H1 (cell line): ENCODE data around the gene PFDN4. TPM values are rescaled to one million over a fixed set of nuclear protein-coding genes. Genes with fewer than 3 reads are reported as not detected.

Source experiments
- CTCF ChIA-PET: fragments of 300-600 bp; sonication (Branson Sonifier 250); formaldehyde crosslinking; loops from one replicate; lab custom pipeline; 2021; ENCODE audit not compliant: partially characterized antibody; lab: Charles Lee
- POLR2A ChIA-PET: fragments of 300-600 bp; sonication (Branson Sonifier 250); formaldehyde crosslinking; loops from one replicate; lab custom pipeline; 2021; ENCODE audit warnings: inconsistent platforms; ENCODE audit not compliant: partially characterized antibody; lab: Charles Lee
- DNase-seq, 2 experiments: peaks; one replicate each; pipeline versions ENCODE4 v3.0.0 to v3.0.0-alpha.2; 2010 to 2022; ENCODE audit warnings: low spot score in 2 of 2, low read depth in 1 of 2, mixed read lengths in 1 of 2
- FAIRE-seq: peaks from 2 replicates; lab custom pipeline; 2011; peaks lifted over from hg19 to GRCh38; lab: Jason Lieb, UNC
- H2AFZ ChIP-seq: 2 replicates; pipeline ENCODE4 v1.8.1; 2012; ENCODE audit warnings: low read length, inconsistent platforms
- H2AK5ac ChIP-seq: 2 replicates; pipeline ENCODE4 v1.6.1; 2013; ENCODE audit warnings: low read depth, low read length
- H2BK120ac ChIP-seq: replicated peaks from 2 replicates; pipeline ENCODE3; 2013; ENCODE audit warnings: low read depth, low read length, inconsistent platforms
- H2BK12ac ChIP-seq: 2 replicates; pipeline ENCODE4 v1.6.1; 2013; ENCODE audit warnings: low read depth, low read length
- H2BK15ac ChIP-seq: 2 replicates; pipeline ENCODE4 v1.6.1; 2013; ENCODE audit warnings: low read length
- H2BK20ac ChIP-seq: 2 replicates; pipeline ENCODE4 v1.6.1; 2013; ENCODE audit warnings: low read length
- H2BK5ac ChIP-seq: 2 replicates; pipeline ENCODE4 v1.6.1; 2013; ENCODE audit warnings: low read depth, low read length
- H3K14ac ChIP-seq: 2 replicates; pipeline ENCODE4 v1.6.1; 2013; ENCODE audit warnings: inconsistent platforms; ENCODE audit not compliant: insufficient read length
- H3K18ac ChIP-seq: 2 replicates; pipeline ENCODE4 v1.6.1; 2013; ENCODE audit warnings: low read length; ENCODE audit errors: extremely low read depth
- H3K23ac ChIP-seq: 2 replicates; pipeline ENCODE4 v1.6.1; 2013; ENCODE audit warnings: inconsistent platforms; ENCODE audit not compliant: insufficient read length
- H3K23me2 ChIP-seq: 2 replicates; pipeline ENCODE4 v1.6.1; 2013; ENCODE audit warnings: low read depth, low read length
- H3K27ac ChIP-seq: 2 replicates; pipeline ENCODE4 v1.6.1; 2011; ENCODE audit warnings: low read depth, low read length, inconsistent platforms
- H3K27me3 ChIP-seq, 4 experiments: replicated peaks in 1 of 4; 1 replicate in 1 of 4; 2 replicates in 3 of 4; pipeline versions ENCODE4 v1.6.1 to v1.8.1; 2011 to 2013; ENCODE audit warnings: low read length in 3 of 4, mild to moderate bottlenecking in 3 of 4, inconsistent platforms in 2 of 4, mixed read lengths in 2 of 4, moderate library complexity in 1 of 4; ENCODE audit not compliant: control insufficient read depth in 3 of 4, insufficient read depth in 3 of 4; ENCODE audit errors: extremely low read depth in 1 of 4
- H3K36me3 ChIP-seq, 4 experiments: 2 replicates each; pipeline versions ENCODE4 v1.6.1 to v1.8.1; 2011 to 2013; ENCODE audit warnings: mild to moderate bottlenecking in 4 of 4, low read length in 3 of 4, moderate library complexity in 2 of 4, control low read depth in 1 of 4, inconsistent platforms in 1 of 4; ENCODE audit not compliant: insufficient read depth in 4 of 4, control insufficient read depth in 2 of 4
- H3K4ac ChIP-seq: replicated peaks from 2 replicates; pipeline ENCODE3; 2013; ENCODE audit warnings: low read length, low read depth, mixed read lengths, inconsistent platforms; ENCODE audit not compliant: insufficient read length
- H3K4me1 ChIP-seq, 4 experiments: replicated peaks in 1 of 4; 1 replicate in 1 of 4; 2 replicates in 3 of 4; pipeline versions ENCODE4 v1.6.1 to v1.8.1; 2011 to 2013; ENCODE audit warnings: low read length in 3 of 4, inconsistent platforms in 2 of 4, mixed read lengths in 1 of 4; ENCODE audit not compliant: insufficient read depth in 4 of 4, control insufficient read depth in 3 of 4
- H3K4me2 ChIP-seq, 2 experiments: 2 replicates each; pipeline versions ENCODE4 v1.6.1 to v1.8.1; 2011 to 2013; ENCODE audit warnings: low read depth in 2 of 2, low read length in 2 of 2, control low read depth in 1 of 2, inconsistent platforms in 1 of 2, mild to moderate bottlenecking in 1 of 2; ENCODE audit not compliant: insufficient read depth in 1 of 2
- H3K4me3 ChIP-seq, 4 experiments: fragments of 200-600, 300-600 bp in 1 of 4; sonication (generic), shearing (Covaris generic), sonication (Bioruptor Twin) in 1 of 4; 2 replicates each; pipeline versions ENCODE4 v1.5.1 to v1.8.1; 2011 to 2016; ENCODE audit warnings: low read length in 4 of 4, low read depth in 3 of 4, control low read depth in 2 of 4, inconsistent platforms in 2 of 4, mild to moderate bottlenecking in 2 of 4, mixed read lengths in 1 of 4, moderate library complexity in 1 of 4; ENCODE audit not compliant: insufficient read depth in 2 of 4; ENCODE audit errors: extremely low read depth in 1 of 4
- H3K56ac ChIP-seq: replicated peaks from 2 replicates; pipeline ENCODE3; 2013; ENCODE audit warnings: low read depth, mild to moderate bottlenecking, mixed read lengths, low read length, inconsistent platforms; ENCODE audit not compliant: insufficient read length
- H3K79me1 ChIP-seq: 2 replicates; pipeline ENCODE4 v1.6.1; 2013; ENCODE audit warnings: low read depth, low read length, control low read depth
- H3K79me2 ChIP-seq, 2 experiments: 2 replicates each; pipeline versions ENCODE4 v1.6.1 to v1.8.1; 2012 to 2013; ENCODE audit warnings: low read length in 2 of 2, mild to moderate bottlenecking in 2 of 2, inconsistent platforms in 1 of 2; ENCODE audit not compliant: insufficient read depth in 2 of 2, control insufficient read depth in 1 of 2
- H3K9ac ChIP-seq, 4 experiments: replicated peaks in 1 of 4; 1 replicate in 1 of 4; 2 replicates in 3 of 4; pipeline versions ENCODE4 v1.6.1 to v1.8.1; 2011 to 2013; ENCODE audit warnings: low read depth in 3 of 4, low read length in 3 of 4, control low read depth in 2 of 4, mild to moderate bottlenecking in 2 of 4, moderate library complexity in 2 of 4, inconsistent platforms in 1 of 4; ENCODE audit errors: extremely low read depth in 1 of 4
- H3K9me3 ChIP-seq, 2 experiments: 2 replicates each; pipeline versions ENCODE4 v1.6.1 to v1.8.1; 2012 to 2013; ENCODE audit warnings: mild to moderate bottlenecking in 2 of 2, moderate library complexity in 2 of 2, control low read depth in 1 of 2, inconsistent platforms in 1 of 2, low read depth in 1 of 2, low read length in 1 of 2, mixed read lengths in 1 of 2; ENCODE audit not compliant: insufficient read depth in 2 of 2
- H4K20me1 ChIP-seq, 2 experiments: replicated peaks in 1 of 2; 2 replicates each; pipeline versions ENCODE3 to v1.8.1; 2011 to 2013; ENCODE audit warnings: inconsistent platforms in 2 of 2, low read length in 2 of 2, mild to moderate bottlenecking in 1 of 2; ENCODE audit not compliant: insufficient read depth in 2 of 2, control insufficient read depth in 1 of 2
- H4K5ac ChIP-seq: 2 replicates; pipeline ENCODE4 v1.6.1; 2013; ENCODE audit warnings: low read length, low read depth, mixed read lengths, inconsistent platforms; ENCODE audit not compliant: insufficient read length
- H4K8ac ChIP-seq: 2 replicates; pipeline ENCODE4 v1.8.0; 2013; ENCODE audit warnings: mild to moderate bottlenecking, moderate library complexity, low read length, inconsistent platforms; ENCODE audit not compliant: insufficient read depth; ENCODE audit errors: extremely low read depth
- H4K91ac ChIP-seq: replicated peaks from 2 replicates; pipeline ENCODE3; 2013; ENCODE audit warnings: low read length, mixed read lengths, inconsistent platforms; ENCODE audit not compliant: insufficient read length
- ASH2L ChIP-seq: fragments of 200-600, 300-600 bp; sonication (generic); IDR thresholded peaks from one replicate; pipeline ENCODE4 v1.7.1; 2017; ENCODE audit warnings: low read length
- BRCA1 ChIP-seq: IDR thresholded peaks from 2 replicates; pipeline ENCODE4 v1.6.1; 2012; ENCODE audit warnings: low read depth, low read length, improper control_type of control experiment
- CREB1 ChIP-seq: IDR thresholded peaks from 2 replicates; pipeline ENCODE4 v1.6.1; 2012; ENCODE audit warnings: inconsistent platforms
- EZH2 ChIP-seq: fragments of 200-600 bp; sonication (generic); IDR thresholded peaks from 2 replicates; pipeline ENCODE4 v1.7.1; 2012; ENCODE audit warnings: low read depth, mild to moderate bottlenecking, moderate library complexity, low read length, inconsistent platforms; ENCODE audit not compliant: severe bottlenecking
- FOSL1 ChIP-seq: IDR thresholded peaks from 2 replicates; pipeline ENCODE4 v1.6.1; 2011; ENCODE audit warnings: mild to moderate bottlenecking, low read depth, low read length, moderate library complexity; ENCODE audit not compliant: insufficient read depth
- JUN ChIP-seq: IDR thresholded peaks from 2 replicates; pipeline ENCODE4 v1.6.1; 2011; ENCODE audit warnings: low read depth, mild to moderate bottlenecking, improper control_type of control experiment, low read length
- KDM1A ChIP-seq: fragments of 200-600, 300-600 bp; sonication (generic); IDR thresholded peaks from 2 replicates; pipeline ENCODE4 v1.7.1; 2016; ENCODE audit warnings: mild to moderate bottlenecking, low read length, borderline replicate concordance
- PHF8 ChIP-seq: fragments of 200-600 bp; sonication (generic); conservative IDR thresholded peaks from 2 replicates; pipeline ENCODE4 v1.7.1; 2012; ENCODE audit warnings: low read depth, mild to moderate bottlenecking, inconsistent platforms, low read length, moderate library complexity
- RAD21 ChIP-seq, 2 experiments: IDR thresholded peaks in 1 of 2; conservative IDR thresholded peaks in 1 of 2; 2 replicates each; pipeline ENCODE4 v1.6.1; 2011; ENCODE audit warnings: low read depth in 2 of 2, low read length in 2 of 2, improper control_type of control experiment in 1 of 2, inconsistent platforms in 1 of 2, mild to moderate bottlenecking in 1 of 2, moderate library complexity in 1 of 2
- RBBP5 ChIP-seq: IDR thresholded peaks from 2 replicates; pipeline ENCODE4 v1.7.1; 2012; ENCODE audit warnings: low read depth, mild to moderate bottlenecking, inconsistent platforms, low read length, moderate library complexity, borderline replicate concordance
- RFX5 ChIP-seq: IDR thresholded peaks from 2 replicates; pipeline ENCODE4 v1.6.1; 2011; ENCODE audit warnings: low read depth, low read length, improper control_type of control experiment, borderline replicate concordance
- RNF2 ChIP-seq: fragments of 200-900, 300-1000 bp; sonication (generic); IDR thresholded peaks from 2 replicates; pipeline ENCODE4 v1.7.1; 2016; ENCODE audit warnings: borderline replicate concordance, low read depth, mild to moderate bottlenecking, antibody characterized with exemption, low read length; ENCODE audit not compliant: poor library complexity, severe bottlenecking; ENCODE audit errors: missing control alignments
- SIRT6 ChIP-seq: IDR thresholded peaks from one replicate; pipeline ENCODE4 v1.7.1; 2012; ENCODE audit warnings: low read length, inconsistent platforms
- SUZ12 ChIP-seq: fragments of 200-600 bp; sonication (generic); IDR thresholded peaks from 2 replicates; pipeline ENCODE4 v1.6.1; 2012; ENCODE audit warnings: mild to moderate bottlenecking, inconsistent platforms, low read length, moderate library complexity, mixed read lengths
- WGBS, 2 experiments: shearing (Covaris generic) in 1 of 2; methylation state at CpG; one replicate each; pipeline versions ENCODE4 v1.1.6 to v1.1.7; 2013 to 2015; ENCODE audit warnings: low lambda C conversion rate in 2 of 2, mixed read lengths in 2 of 2, inconsistent platforms in 1 of 2, low coverage in 1 of 2, missing lambda C conversion rate in 1 of 2; ENCODE audit not compliant: insufficient replicate concordance in 2 of 2, insufficient coverage in 1 of 2, insufficient read length in 1 of 2; ENCODE audit errors: extremely low coverage in 1 of 2, missing lambda C conversion rate in 1 of 2; 5-methylcytosine and 5-hydroxymethylcytosine counted together
- polyA plus RNA-seq, 7 experiments: library from polyadenylated mRNA; depleted of rRNA in 3 of 7; stranded (reverse) in 5 of 7; unstranded in 2 of 7; fragments of >200 nt in 5 of 7; fragments of 200-250 nt in 2 of 7; gene quantifications; 1 replicate in 5 of 7; 2 replicates in 1 of 7; 4 replicates in 1 of 7; pipeline versions ENCODE4 v1.2.1 to v1.2.3, GENCODE V29; 2011 to 2013; ENCODE audit warnings: missing spikeins in 2 of 7, mixed read lengths in 2 of 7
- total RNA-seq: library from RNA; stranded (reverse); fragmentation: NEBNext Ultra II Directional; extraction: Animal tissue kit (Norgen Biotek cat#: 25700); gene quantifications from 2 replicates; pipeline ENCODE4 v1.2.1, GENCODE V29; 2021

The PFDN4 gene
- total and polyA plus RNA-seq, 2 of the 8 experiments (the other 6 are each of a cell fraction or from before 2014, with no cell fraction given): 41.9 to 96.8 TPM

GRCh38 chr20:54172532-54172855 is 35.4 kb upstream of the PFDN4 start:
- no peak overlapping the region for H2BK120ac ChIP-seq
- no peak overlapping the region for H4K5ac ChIP-seq
- H2BK5ac ChIP-seq: no peak overlapping the region
- H3K4me2 ChIP-seq: peak overlapping the region; percentile 51 to 81
- no peak overlapping the region for H3K23ac ChIP-seq
- H2AFZ ChIP-seq: peak overlapping the region; percentile 31
- H3K56ac ChIP-seq: no peak overlapping the region
- H3K23me2 ChIP-seq: peaks cover 14% of the 10 kb centered on the region
- peaks cover 32 to 55% (median 52%) of the 10 kb centered on the region in 4 experiments for H3K27me3 ChIP-seq
- no peak overlapping the region for H2BK15ac ChIP-seq
- no peaks in the 10 kb centered on the region for H3K9me3 ChIP-seq
- no peak for DNase-seq
- H4K8ac ChIP-seq: no peak overlapping the region
- H3K9ac ChIP-seq: no peak overlapping the region; a peak in 1 of 7 replicates
- no peak overlapping the region for H2AK5ac ChIP-seq
- H3K18ac ChIP-seq: no peak overlapping the region
- H3K14ac ChIP-seq: no peak overlapping the region
- H3K27ac ChIP-seq: no peak overlapping the region
- no peak overlapping the region for H2BK20ac ChIP-seq
- 25% methylated on average over 6 of the region's 12 CpGs; no CpG with 5 or more reads in 1 of the 2 experiments for WGBS, 2 experiments
- H4K20me1 ChIP-seq: peaks cover 0 to 3% of the 10 kb centered on the region in 2 experiments
- no peaks in the 10 kb centered on the region for H3K36me3 ChIP-seq
- CTCF ChIA-PET: interaction anchor here (0.6 to 1.9 kb wide), 4 partner anchors 65 to 473 kb away, joined by 3 to 4 read pairs (median 3); no protein-coding TSS in a partner anchor
- H3K79me2 ChIP-seq: no peaks in the 10 kb centered on the region
- POLR2A ChIA-PET: interaction anchor here (0.7 kb wide), 1 partner anchor 14 kb away, joined by 3 read pairs; no protein-coding TSS in a partner anchor
- peaks cover 4 to 16% (median 9%) of the 10 kb centered on the region in 4 experiments; a peak in 6 of 7 replicates for H3K4me1 ChIP-seq
- peak overlapping the region in 3 of 4 experiments; percentile 41 to 58 (median 48); a peak in 7 of 8 replicates for H3K4me3 ChIP-seq
- no peak for FAIRE-seq
- no peak overlapping the region for H2BK12ac ChIP-seq
- H3K4ac ChIP-seq: no peak overlapping the region
- H4K91ac ChIP-seq: no peak overlapping the region
- H3K79me1 ChIP-seq: no peaks in the 10 kb centered on the region
- TF ChIP-seq BRCA1 (no peak), KDM1A (no peak), RBBP5 (no peak), ASH2L (no peak), PHF8 (no peak), SUZ12 (no peak), RFX5 (no peak), FOSL1 (no peak), SIRT6 (no peak), JUN (no peak), EZH2 (no peak), RNF2 (no peak), CREB1 (no peak), RAD21 (IDR thresholded peaks at IDR 0.05 in 1 of 2, conservative IDR thresholded peaks at IDR 0.05 in 1 of 2; ENCODE audit: low read depth in 2 of 2, low read length in 2 of 2) (no peak)
